Loucy (cell line): ENCODE results near the gene CELF2.
"Not testable (repeated sequence)": the region's sequence is repeated elsewhere in the genome, so short reads cannot be mapped to it uniquely, and the experiment has no call there.

Experiments
- EZH2phosphoT487 ChIP-seq: fragments of 200-600 bp; IDR thresholded peaks from 2 replicates; pipeline ENCODE4 v1.6.1; 2018; ENCODE audit warnings: antibody characterized with exemption, mild to moderate bottlenecking, moderate library complexity, borderline replicate concordance
- TF ChIP-seq, protein P1 (sequence below): fragments of 200-600 bp; sonication (generic); conservative IDR thresholded peaks from 2 replicates; pipeline ENCODE4 v1.5.1; 2014; ENCODE audit warnings: mild to moderate bottlenecking, antibody characterized with exemption, low read length

GRCh38 chr10:11185128-11185665 lies 167.5 kb downstream of the CELF2 start:
- TF ChIP-seq, protein P1, sequence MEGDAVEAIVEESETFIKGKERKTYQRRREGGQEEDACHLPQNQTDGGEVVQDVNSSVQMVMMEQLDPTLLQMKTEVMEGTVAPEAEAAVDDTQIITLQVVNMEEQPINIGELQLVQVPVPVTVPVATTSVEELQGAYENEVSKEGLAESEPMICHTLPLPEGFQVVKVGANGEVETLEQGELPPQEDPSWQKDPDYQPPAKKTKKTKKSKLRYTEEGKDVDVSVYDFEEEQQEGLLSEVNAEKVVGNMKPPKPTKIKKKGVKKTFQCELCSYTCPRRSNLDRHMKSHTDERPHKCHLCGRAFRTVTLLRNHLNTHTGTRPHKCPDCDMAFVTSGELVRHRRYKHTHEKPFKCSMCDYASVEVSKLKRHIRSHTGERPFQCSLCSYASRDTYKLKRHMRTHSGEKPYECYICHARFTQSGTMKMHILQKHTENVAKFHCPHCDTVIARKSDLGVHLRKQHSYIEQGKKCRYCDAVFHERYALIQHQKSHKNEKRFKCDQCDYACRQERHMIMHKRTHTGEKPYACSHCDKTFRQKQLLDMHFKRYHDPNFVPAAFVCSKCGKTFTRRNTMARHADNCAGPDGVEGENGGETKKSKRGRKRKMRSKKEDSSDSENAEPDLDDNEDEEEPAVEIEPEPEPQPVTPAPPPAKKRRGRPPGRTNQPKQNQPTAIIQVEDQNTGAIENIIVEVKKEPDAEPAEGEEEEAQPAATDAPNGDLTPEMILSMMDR: not testable (repeated sequence)
- not testable (repeated sequence) for TF ChIP-seq EZH2phosphoT487
